ENCODE results near the gene CD27.

- TF ChIP-seq CTCF (IDR thresholded peaks at IDR 0.05; ENCODE audit: low read length): no peak
- TF ChIP-seq EZH2 (optimal IDR thresholded peaks at IDR 0.05; ENCODE audit: low read depth, low read length): no peak
Measured at GRCh38 chr12:6472491-6472890, 27.7 kb downstream of the CD27 start.
